HL-60 (cell line): ENCODE measurements around the gene PCDHA9.
"Not testable (repeated sequence)": the region's sequence is repeated elsewhere in the genome, so short reads cannot be mapped to it uniquely, and the experiment has no call there.

Source experiments
- DNase-seq, 2 experiments: peaks; one replicate each; pipeline ENCODE4 v3.0.0-alpha.2; 2010 to 2020; ENCODE audit warnings: low read depth in 1 of 2, low spot score in 1 of 2
- H3K27ac ChIP-seq: fragments of 250-450 bp; sonication (Bioruptor Pico); replicated peaks from 2 replicates; pipeline ENCODE4 v1.5.1; 2020; ENCODE audit warnings: mild to moderate bottlenecking, moderate library complexity
- H3K27me3 ChIP-seq: fragments of 250-450 bp; sonication (Bioruptor Pico); 2 replicates; pipeline ENCODE4 v1.5.1; 2021; ENCODE audit warnings: mild to moderate bottlenecking, moderate library complexity; ENCODE audit not compliant: insufficient read depth, poor library complexity, severe bottlenecking
- H3K4me3 ChIP-seq: replicated peaks from 2 replicates; pipeline ENCODE4 v1.5.1; 2011; ENCODE audit warnings: mild to moderate bottlenecking, control low read depth, low read length; ENCODE audit not compliant: insufficient read depth
- GABPA ChIP-seq: IDR thresholded peaks from 2 replicates; pipeline ENCODE4 v1.6.1; 2012; ENCODE audit warnings: low read depth
- POLR2AphosphoS5 ChIP-seq: IDR thresholded peaks from 2 replicates; pipeline ENCODE4 v1.6.1; 2012; ENCODE audit warnings: low read depth
- SPI1 ChIP-seq: IDR thresholded peaks from 2 replicates; pipeline ENCODE4 v1.6.1; 2012; ENCODE audit warnings: low read depth, mild to moderate bottlenecking, borderline replicate concordance
- long read RNA-seq: library from polyadenylated mRNA; unstranded; transcript quantifications from one replicate; pipeline ENCODE4 v2.0.0, GENCODE V29; 2020
- TF ChIP-seq, protein P1 (sequence below): IDR thresholded peaks from one replicate; pipeline ENCODE4 v1.5.1; 2011; ENCODE audit warnings: low read length, control low read depth, inconsistent platforms; ENCODE audit not compliant: insufficient read depth
- TF ChIP-seq, protein P2 (sequence below): IDR thresholded peaks from 2 replicates; pipeline ENCODE4 v1.6.1; 2012; ENCODE audit warnings: low read depth; ENCODE audit not compliant: insufficient replicate concordance

PCDHA9 gene, protein sequence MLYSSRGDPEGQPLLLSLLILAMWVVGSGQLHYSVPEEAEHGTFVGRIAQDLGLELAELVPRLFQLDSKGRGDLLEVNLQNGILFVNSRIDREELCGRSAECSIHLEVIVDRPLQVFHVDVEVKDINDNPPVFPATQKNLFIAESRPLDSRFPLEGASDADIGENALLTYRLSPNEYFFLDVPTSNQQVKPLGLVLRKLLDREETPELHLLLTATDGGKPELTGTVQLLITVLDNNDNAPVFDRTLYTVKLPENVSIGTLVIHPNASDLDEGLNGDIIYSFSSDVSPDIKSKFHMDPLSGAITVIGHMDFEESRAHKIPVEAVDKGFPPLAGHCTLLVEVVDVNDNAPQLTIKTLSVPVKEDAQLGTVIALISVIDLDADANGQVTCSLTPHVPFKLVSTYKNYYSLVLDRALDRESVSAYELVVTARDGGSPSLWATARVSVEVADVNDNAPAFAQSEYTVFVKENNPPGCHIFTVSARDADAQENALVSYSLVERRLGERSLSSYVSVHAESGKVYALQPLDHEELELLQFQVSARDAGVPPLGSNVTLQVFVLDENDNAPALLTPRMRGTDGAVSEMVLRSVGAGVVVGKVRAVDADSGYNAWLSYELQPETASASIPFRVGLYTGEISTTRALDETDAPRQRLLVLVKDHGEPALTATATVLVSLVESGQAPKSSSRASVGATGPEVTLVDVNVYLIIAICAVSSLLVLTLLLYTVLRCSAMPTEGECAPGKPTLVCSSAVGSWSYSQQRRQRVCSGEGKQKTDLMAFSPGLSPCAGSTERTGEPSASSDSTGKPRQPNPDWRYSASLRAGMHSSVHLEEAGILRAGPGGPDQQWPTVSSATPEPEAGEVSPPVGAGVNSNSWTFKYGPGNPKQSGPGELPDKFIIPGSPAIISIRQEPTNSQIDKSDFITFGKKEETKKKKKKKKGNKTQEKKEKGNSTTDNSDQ
- long read RNA-seq: 0 reads

DNA sequence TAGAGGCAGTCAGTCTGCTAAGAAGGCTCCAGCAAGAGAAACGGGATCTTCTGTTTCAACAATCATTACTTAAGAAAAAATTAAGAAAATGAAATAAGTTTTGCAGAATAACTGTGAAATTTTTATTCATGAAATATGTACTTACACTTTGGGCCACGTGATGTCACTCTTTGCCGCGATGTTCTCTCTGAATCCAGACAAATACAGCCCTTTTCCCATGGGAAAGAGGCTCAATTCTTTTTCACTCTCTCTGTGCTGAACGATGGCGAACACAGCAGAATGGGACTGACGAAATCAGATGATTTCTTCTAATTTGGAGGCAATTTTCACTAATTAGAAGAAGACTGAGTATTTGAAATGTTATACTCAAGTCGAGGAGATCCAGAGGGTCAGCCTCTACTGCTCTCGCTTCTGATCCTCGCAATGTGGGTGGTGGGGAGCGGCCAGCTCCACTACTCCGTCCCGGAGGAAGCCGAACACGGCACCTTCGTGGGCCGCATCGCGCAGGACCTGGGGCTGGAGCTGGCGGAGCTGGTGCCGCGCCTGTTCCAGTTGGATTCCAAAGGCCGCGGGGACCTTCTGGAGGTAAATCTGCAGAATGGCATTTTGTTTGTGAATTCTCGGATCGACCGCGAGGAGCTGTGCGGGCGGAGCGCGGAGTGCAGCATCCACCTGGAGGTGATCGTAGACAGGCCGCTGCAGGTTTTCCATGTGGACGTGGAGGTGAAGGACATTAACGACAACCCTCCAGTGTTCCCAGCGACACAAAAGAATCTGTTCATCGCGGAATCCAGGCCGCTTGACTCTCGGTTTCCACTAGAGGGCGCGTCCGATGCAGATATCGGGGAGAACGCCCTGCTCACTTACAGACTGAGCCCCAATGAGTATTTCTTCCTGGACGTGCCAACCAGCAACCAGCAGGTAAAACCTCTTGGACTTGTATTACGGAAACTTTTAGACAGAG, at the start of gene PCDHA9:
Gene PCDHA9 (plus strand): TSS at position 244 of the 964 bp plus-strand sequence. CDS start 114 bp downstream, at position 358.
- DNase-seq, H3K4me3 ChIP-seq, H3K27me3 ChIP-seq, H3K27ac ChIP-seq: not testable (repeated sequence)

DNA sequence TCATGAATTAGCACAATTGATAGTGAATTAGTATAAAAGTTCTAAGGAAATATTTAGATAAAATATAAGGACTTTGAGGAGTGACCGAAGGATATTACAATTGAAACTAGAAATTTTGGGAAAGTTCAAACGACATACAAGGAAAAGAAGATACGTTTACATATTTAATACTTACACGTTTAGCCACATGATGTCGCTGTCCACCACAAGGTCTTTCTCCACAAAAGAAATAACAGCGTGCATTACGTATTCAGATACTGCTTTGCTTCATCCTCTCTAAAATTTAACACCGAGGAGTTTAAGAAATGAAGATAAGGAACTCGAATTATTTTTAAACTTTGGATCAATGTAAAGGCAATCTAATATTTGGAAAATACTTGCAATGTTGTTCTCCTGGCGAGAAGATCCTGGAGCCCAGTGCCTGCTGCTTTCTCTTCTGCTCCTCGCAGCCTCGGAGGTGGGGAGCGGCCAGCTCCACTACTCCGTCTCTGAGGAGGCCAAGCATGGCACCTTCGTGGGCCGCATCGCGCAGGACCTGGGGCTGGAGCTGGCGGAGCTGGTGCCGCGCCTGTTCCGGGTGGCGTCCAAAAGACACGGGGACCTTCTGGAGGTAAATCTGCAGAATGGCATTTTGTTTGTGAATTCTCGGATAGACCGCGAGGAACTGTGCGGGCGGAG, 47.2 kb upstream of the PCDHA9 start, which contains the start of gene PCDHA3:
Gene PCDHA3 (plus strand): TSS at position 242 of the 678 bp plus-strand sequence.
- no peak for DNase-seq
- Histone ChIP-seq H3K27me3 (no peaks in the 10 kb centered on the region), H3K4me3 (no peak within 1 kb of the TSS), H3K27ac (no peak within 1 kb of the TSS)
- TF ChIP-seq POLR2AphosphoS5 (no peak), SPI1 (no peak)
- TF ChIP-seq, protein P1, sequence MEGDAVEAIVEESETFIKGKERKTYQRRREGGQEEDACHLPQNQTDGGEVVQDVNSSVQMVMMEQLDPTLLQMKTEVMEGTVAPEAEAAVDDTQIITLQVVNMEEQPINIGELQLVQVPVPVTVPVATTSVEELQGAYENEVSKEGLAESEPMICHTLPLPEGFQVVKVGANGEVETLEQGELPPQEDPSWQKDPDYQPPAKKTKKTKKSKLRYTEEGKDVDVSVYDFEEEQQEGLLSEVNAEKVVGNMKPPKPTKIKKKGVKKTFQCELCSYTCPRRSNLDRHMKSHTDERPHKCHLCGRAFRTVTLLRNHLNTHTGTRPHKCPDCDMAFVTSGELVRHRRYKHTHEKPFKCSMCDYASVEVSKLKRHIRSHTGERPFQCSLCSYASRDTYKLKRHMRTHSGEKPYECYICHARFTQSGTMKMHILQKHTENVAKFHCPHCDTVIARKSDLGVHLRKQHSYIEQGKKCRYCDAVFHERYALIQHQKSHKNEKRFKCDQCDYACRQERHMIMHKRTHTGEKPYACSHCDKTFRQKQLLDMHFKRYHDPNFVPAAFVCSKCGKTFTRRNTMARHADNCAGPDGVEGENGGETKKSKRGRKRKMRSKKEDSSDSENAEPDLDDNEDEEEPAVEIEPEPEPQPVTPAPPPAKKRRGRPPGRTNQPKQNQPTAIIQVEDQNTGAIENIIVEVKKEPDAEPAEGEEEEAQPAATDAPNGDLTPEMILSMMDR: no peak
- TF ChIP-seq, protein P2, sequence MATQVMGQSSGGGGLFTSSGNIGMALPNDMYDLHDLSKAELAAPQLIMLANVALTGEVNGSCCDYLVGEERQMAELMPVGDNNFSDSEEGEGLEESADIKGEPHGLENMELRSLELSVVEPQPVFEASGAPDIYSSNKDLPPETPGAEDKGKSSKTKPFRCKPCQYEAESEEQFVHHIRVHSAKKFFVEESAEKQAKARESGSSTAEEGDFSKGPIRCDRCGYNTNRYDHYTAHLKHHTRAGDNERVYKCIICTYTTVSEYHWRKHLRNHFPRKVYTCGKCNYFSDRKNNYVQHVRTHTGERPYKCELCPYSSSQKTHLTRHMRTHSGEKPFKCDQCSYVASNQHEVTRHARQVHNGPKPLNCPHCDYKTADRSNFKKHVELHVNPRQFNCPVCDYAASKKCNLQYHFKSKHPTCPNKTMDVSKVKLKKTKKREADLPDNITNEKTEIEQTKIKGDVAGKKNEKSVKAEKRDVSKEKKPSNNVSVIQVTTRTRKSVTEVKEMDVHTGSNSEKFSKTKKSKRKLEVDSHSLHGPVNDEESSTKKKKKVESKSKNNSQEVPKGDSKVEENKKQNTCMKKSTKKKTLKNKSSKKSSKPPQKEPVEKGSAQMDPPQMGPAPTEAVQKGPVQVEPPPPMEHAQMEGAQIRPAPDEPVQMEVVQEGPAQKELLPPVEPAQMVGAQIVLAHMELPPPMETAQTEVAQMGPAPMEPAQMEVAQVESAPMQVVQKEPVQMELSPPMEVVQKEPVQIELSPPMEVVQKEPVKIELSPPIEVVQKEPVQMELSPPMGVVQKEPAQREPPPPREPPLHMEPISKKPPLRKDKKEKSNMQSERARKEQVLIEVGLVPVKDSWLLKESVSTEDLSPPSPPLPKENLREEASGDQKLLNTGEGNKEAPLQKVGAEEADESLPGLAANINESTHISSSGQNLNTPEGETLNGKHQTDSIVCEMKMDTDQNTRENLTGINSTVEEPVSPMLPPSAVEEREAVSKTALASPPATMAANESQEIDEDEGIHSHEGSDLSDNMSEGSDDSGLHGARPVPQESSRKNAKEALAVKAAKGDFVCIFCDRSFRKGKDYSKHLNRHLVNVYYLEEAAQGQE: no peak

DNA sequence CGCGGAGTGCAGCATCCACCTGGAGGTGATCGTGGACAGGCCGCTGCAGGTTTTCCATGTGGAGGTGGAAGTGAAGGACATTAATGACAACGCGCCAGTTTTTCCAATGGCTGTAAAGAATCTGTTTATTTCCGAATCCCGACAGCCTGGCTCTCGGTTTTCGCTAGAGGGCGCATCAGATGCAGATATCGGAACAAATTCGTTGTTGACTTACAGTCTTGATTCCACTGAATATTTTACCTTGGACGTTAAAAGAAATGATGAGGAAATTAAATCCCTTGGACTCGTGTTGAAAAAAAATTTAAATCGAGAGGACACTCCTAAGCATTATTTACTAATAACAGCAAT, 46.7 kb upstream of the PCDHA9 start:
- no peak overlapping the region for H3K4me3 ChIP-seq
- no peak for DNase-seq
- H3K27ac ChIP-seq: no peak overlapping the region
- H3K27me3 ChIP-seq: no peaks in the 10 kb centered on the region
- TF ChIP-seq, protein P1: no peak
- TF ChIP-seq GABPA: no peak
- TF ChIP-seq, protein P2: no peak
- TF ChIP-seq SPI1: no peak
- TF ChIP-seq POLR2AphosphoS5: no peak

DNA sequence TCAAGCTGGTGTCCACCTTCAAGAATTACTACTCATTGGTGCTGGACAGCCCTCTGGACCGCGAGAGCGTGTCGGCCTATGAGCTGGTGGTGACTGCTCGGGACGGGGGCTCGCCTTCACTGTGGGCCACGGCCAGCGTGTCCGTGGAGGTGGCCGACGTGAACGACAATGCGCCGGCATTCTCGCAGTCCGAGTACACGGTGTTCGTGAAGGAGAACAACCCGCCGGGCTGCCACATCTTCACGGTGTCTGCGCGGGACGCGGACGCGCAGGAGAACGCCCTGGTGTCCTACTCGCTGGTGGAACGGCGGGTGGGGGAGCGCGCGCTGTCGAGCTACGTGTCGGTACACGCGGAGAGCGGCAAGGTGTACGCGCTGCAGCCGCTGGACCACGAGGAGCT, 45.8 kb upstream of the PCDHA9 start:
- H3K4me3 ChIP-seq, DNase-seq, H3K27me3 ChIP-seq, H3K27ac ChIP-seq: not testable (repeated sequence)
